ENCODE measurements around the gene FAM222A.
A peak's percentile ranks its signal among the peaks of the same experiment; 100 is the strongest.

The FAM222A gene

GRCh38 chr12:109739747-109740693, 26.4 kb downstream of the FAM222A start:
- peak in 2 of 3 donors; percentile 7 to 8 for DNase-seq

GRCh38 chr12:109740694-109741245, 27.1 kb downstream of the FAM222A start:
- DNase-seq = no peak

DNA sequence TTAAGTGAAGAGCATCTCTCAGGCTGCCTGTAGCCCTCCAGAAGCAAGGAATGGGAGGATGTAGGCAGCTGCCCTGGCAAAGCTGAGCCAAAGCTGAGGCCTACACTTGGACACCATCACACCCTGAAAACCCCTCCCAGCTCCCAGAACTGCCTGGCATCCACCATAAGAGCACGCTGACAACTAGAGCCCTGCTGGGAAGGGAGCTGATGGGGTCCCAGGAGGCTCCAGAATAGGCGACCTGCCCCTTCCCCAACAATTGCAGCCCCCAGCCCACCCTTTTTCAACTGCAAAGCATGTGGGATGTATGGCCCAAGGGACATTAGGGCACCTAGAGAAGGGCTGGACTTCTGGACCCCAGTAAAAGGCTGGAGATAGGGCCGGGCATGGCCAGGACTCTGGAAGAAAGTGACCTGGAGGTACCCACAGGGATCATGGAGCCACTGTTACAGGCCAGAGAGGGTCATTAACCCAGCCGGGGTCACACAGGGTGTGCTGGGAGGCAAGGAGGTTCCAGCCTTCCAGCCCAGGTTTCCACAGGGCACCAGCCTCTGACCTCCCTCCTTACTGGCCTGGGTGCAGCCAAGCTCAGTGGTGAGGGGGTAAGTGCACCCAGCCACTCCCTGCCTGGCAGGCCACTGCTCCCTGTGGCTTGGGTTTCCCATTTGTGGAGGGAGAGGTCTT, 27.8 kb downstream of the FAM222A start:
- no peak for DNase-seq

DNA sequence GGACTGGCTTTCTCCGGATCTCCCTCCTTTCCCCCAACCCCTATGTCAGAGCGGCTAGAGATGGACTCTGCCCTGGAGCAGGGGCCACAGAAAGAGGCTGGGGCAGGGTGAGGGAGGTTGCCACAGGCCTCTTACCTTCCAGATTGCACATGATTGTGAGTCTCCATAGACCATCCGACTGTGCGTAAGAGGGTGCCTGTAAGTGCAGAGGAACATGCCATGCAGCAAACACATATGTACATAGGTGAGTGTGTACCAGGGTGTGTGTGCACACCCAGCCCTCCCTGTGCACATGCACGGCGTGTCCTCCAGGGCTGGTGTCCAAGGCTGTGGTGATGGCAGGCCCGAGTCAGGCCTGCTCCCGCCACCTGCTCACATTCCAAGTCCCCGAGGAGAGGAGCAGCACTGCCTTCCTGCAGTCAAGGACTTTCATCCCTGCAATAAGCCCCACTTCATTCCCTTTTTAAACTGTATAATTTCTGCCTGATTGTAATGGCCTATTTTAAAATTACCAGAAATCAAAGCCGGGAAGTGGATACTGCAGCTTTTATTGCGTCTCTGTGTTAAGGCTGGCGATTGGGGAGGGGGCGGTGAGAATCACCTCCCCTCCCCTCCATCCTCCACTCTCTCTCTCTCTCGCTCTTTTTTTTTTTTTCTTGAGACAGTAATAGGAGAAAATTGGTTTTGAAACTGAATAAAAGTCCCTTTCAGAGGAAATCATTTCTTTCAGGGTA, 28.5 kb downstream of the FAM222A start:
- DNase-seq = no peak

DNA sequence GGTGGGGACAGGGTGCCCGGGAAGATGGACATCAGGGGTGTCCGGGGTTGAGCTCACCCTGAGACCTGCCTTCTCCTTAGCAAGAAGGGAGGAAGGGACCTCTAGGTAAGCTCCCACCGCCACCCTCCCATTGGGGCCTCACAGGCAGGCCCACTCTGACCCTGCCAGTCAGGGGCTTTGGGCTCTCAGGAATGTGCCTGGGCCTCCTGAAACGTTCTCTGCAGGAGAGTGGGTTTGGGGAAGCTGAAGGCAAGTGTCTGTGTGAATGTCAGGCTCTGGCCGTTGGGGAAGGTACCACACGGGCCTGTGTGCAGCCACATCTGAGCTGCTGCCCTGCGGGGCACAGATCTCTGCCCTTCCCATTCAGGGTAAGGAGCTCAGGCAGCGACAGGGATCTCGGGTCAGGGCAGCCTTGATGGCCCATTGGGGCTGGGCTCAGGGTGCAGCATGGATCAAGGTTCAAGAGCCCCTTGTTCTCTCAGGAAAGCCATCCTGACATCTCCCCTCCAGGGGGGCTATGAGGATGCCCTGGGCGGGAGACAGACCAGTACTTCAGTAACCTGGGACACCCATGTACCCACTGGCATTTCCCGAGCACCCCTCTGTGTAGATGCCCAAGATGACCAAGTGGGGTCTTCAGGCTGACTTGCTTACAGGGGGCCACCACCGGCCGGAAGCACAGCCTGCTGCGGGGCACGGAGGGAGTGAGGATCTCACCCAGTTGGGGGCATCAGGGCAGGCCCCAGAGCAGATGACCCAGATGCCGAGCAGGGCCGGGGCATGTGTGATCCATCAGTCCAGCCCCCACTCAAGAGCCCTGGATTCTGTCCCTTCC, 29.7 kb downstream of the FAM222A start:
- no peak for DNase-seq

GRCh38 chr12:109744026-109744425, 30.4 kb downstream of the FAM222A start:
- no peak for DNase-seq

GRCh38 chr12:109744986-109745942, 31.6 kb downstream of the FAM222A start:
- DNase-seq = no peak

DNA sequence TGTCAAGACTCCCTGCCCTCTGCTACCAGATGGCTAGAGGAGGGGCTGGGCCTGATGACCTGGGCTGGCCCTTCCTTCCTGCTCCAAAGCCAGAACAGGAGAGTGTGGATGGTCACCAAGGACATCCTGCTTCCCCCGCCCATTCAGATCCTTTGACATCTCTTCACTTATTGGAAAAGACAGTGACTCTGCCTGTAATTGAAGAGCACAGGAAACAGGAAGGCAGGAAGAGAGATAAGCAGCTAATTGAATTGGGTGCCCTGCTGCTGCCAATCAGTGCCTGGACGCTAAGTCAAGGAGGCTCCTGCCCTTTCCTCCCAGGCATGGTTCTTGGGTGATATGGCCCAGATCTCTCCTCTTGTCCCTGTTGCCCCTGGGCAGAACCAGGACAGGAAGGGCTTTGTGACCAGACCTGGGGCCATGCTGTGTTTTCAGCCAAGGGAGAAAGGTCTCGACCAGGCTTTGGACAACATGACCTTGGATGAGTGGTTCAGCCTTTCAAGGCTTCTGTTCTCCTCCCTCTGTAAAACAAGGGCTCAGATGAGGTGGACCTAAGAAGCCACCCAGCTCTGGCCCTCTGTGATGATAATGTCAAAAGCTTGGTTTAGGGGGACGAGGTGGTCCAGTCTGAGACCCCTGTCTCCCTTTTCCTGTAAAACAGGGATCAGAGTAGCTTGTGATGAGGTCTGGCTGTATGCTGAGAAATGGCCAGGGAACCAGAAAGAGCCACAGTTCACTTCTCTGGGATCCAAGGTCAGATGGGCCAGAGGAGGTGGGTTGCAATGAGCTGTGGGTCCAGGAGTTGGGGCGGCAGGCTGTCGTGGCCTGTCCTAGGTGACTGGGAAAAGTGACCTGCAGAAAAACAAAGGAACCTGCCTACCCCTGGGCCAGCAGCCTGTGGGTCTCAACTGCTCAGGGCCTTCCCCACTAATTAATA, 38.8 kb downstream of the FAM222A start:
- DNase-seq = no peak

DNA sequence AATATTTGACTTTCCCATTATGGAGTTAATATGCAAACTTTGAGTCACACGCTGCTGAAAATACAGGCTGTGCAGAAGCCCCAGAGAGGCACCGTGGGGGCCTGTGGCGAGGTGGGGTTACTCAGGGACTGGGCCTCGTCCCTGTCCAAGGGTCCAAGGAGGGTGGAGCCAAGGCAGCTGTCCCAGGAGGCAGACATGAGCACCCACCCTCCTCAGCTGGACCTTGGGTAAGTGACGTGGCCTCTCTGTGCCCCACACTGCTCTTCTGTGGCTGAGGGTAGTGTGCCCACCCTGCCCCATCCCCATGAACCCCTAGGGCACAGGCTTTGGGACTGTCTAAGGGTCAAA, 39.4 kb downstream of the FAM222A start:
- no peak for DNase-seq

- DNase-seq = no peak
Measured at GRCh38 chr12:109753959-109754358, 40.3 kb downstream of the FAM222A start.

DNA sequence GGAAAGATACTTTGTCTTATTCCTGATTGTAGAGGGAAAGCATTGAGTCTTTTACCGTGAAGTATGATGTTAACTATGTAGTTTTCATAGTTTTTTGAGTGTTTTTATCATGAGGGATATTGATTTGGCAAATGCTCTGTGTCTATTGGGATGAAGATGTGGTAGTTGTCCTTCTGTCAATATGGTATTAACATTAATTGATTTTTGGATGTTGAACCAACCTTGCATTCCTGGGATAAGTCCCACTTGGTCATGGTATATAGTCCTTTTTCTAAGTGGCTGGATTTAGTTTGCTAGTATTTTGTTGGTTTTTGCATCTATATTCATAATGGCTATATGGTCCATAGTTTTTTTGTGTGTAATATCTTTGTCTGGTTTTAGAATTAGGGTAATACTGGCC, 42.8 kb downstream of the FAM222A start:
- DNase-seq = no peak

GRCh38 chr12:109757671-109758265, 44.1 kb downstream of the FAM222A start:
- DNase-seq = no peak

- no peak for DNase-seq
Measured at GRCh38 chr12:109758426-109759420, 45.1 kb downstream of the FAM222A start.

DNA sequence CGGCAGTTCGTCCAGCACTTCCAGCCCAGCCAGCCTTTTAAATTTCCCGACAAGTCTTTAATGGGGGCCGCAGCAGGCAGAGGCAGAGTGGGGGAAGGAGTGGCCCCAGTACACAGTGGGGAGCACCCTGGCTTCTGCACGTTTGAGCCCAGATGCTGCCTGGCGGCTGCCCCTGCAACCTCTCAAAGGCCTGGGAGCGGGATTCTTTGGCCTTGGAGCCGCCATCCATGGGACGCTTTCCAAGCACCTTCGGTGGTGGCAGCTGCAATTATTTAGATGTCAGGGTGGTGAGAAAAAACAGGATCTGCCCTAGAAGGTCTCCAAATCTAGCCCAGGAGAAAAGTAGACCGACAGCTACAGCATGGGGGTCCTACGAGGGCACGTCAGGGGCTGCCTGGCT, 46.0 kb downstream of the FAM222A start:
- DNase-seq = no peak

- DNase-seq = peak; percentile 24 to 47 (median 27)
Measured at GRCh38 chr12:109760031-109760929, 46.7 kb downstream of the FAM222A start.

DNA sequence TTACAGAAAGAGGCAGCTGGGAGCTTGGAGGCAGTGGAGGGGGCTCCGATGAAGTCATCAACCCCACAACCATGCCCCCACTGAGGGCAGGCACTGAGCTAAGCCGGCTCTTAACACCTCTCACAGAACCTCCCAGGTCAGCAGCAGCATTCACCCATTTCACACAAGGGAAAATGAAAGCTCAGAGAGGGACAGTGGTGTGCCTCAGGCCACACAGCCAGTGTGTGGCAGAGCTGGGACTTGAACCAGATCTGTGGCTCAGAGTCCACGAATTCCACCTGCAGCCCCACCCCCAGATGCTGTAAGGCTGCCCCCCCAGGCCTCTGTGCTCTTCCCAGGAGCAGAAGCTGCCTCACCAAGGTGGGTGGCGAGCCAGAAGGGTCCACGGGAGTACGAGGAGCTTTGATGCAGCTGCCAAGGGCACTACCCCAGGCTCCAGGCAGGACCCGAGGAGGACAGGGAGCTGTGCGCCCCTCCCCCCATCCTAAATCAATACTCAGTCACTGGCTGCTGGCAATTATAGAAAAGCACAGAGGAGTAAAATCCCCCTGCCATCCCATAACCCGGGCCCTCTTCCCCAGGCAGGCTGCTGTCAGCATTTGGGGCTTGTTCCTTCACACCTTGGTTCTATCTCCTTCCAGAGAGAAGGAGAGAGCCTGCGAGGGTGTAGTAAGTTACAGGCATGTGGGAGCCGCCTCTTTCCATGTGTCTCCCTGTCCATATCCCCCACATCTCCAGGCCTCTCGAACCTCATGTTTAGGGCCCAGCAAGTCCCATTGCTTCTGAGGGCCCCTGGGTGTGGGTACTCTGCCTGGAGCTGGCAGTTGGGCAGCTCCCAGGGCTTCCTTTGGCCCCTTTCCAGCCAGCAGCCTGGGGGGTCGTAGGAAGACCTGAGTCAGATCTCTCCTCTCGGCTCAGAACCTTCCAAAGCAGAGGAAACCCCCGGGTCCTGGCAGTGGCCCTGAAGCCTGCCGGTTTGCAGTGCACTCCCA, 47.6 kb downstream of the FAM222A start:
- DNase-seq = no peak

Measured in suppressor macrophage treated with lipopolysaccharide for 1 hour (primary cell).